Neural progenitor cell (in vitro differentiated cells): Measurements from ENCODE around the gene UAP1. TPM values are rescaled to one million over a fixed set of nuclear protein-coding genes. Genes with fewer than 3 reads are reported as not detected.
"Not testable (repeated sequence)": the region's sequence is repeated elsewhere in the genome, so short reads cannot be mapped to it uniquely, and the experiment has no call there.

ENCODE experiments used
- DNase-seq: peaks from one replicate; pipeline ENCODE4 v3.0.0-alpha.2; 2016; ENCODE audit warnings: low spot score
- H2AFZ ChIP-seq: fragments of 200-600 bp; sonication (generic); replicated peaks from 2 replicates; pipeline ENCODE4 v1.6.1; 2016; ENCODE audit warnings: antibody characterized with exemption
- H3F3A ChIP-seq: fragments of 200-600 bp; sonication (generic); 2 replicates; pipeline ENCODE4 v1.6.1; 2016; ENCODE audit warnings: antibody characterized with exemption, low read depth
- H3K27ac ChIP-seq: fragments of 200-600 bp; sonication (generic); 2 replicates; pipeline ENCODE4 v1.5.1; 2016; ENCODE audit warnings: mild to moderate bottlenecking
- H3K27me3 ChIP-seq: fragments of 200-600 bp; sonication (generic); 2 replicates; pipeline ENCODE4 v1.6.1; 2016; ENCODE audit warnings: mild to moderate bottlenecking, moderate library complexity
- H3K36me3 ChIP-seq: fragments of 200-600 bp; sonication (generic); 2 replicates; pipeline ENCODE4 v1.5.1; 2016
- H3K4me1 ChIP-seq: fragments of 200-600 bp; sonication (generic); 2 replicates; pipeline ENCODE4 v1.6.1; 2016; ENCODE audit warnings: mixed run types
- H3K4me2 ChIP-seq: fragments of 200-600 bp; sonication (generic); 2 replicates; pipeline ENCODE4 v1.6.1; 2016
- H3K4me3 ChIP-seq: fragments of 200-600 bp; sonication (generic); 2 replicates; pipeline ENCODE4 v1.5.1; 2016
- H3K79me2 ChIP-seq: fragments of 200-600 bp; sonication (generic); 2 replicates; pipeline ENCODE4 v1.6.1; 2016; ENCODE audit warnings: low read depth
- H3K9ac ChIP-seq: fragments of 200-600 bp; sonication (generic); 2 replicates; pipeline ENCODE4 v1.6.1; 2016
- H3K9me3 ChIP-seq: fragments of 200-600 bp; sonication (generic); 2 replicates; pipeline ENCODE4 v1.5.1; 2016; ENCODE audit warnings: low read depth
- H4K20me1 ChIP-seq: fragments of 200-600 bp; sonication (generic); 2 replicates; pipeline ENCODE4 v1.6.1; 2016; ENCODE audit warnings: low read depth
- H3K27ac Mint-ChIP-seq: 3 replicates; pipeline ENCODE4 v1.8.0; 2021; ENCODE audit warnings: mixed read lengths
- H3K27me3 Mint-ChIP-seq: 2 replicates; pipeline ENCODE4 v1.8.0; 2022; ENCODE audit warnings: low read depth, mild to moderate bottlenecking, inconsistent platforms, moderate library complexity, mixed read lengths; ENCODE audit not compliant: insufficient read depth
- H3K36me3 Mint-ChIP-seq: 3 replicates; pipeline ENCODE4 v1.8.0; 2021; ENCODE audit warnings: mixed read lengths
- H3K4me1 Mint-ChIP-seq: 3 replicates; pipeline ENCODE4 v1.8.0; 2021; ENCODE audit warnings: mixed read lengths
- H3K4me3 Mint-ChIP-seq: 3 replicates; pipeline ENCODE4 v1.8.0; 2021; ENCODE audit warnings: mild to moderate bottlenecking, moderate library complexity, mixed read lengths
- H3K9me3 Mint-ChIP-seq: 3 replicates; pipeline ENCODE4 v1.8.0; 2020; ENCODE audit warnings: mixed read lengths
- EZH2 ChIP-seq: fragments of 200-600 bp; sonication (generic); IDR thresholded peaks from 2 replicates; pipeline ENCODE4 v1.6.1; 2017; ENCODE audit warnings: antibody characterized with exemption, mild to moderate bottlenecking, moderate library complexity
- EZH2phosphoT487 ChIP-seq: fragments of 200-600 bp; sonication (generic); IDR thresholded peaks from 2 replicates; pipeline ENCODE4 v1.6.1; 2017; ENCODE audit warnings: antibody characterized with exemption
- total RNA-seq: library from RNA; depleted of rRNA; stranded (reverse); fragments of >200 nt; gene quantifications from 2 replicates; pipeline ENCODE4 v1.2.3, GENCODE V29; 2015; ENCODE audit warnings: low replicate concordance
- TF ChIP-seq, protein P1 (sequence below): fragments of 200-600 bp; sonication (generic); IDR thresholded peaks from 2 replicates; pipeline ENCODE4 v1.5.1; 2017; ENCODE audit warnings: antibody characterized with exemption, mild to moderate bottlenecking

The UAP1 gene
- total RNA-seq, 1 donor from 2014 or later: 57.1 TPM

DNA sequence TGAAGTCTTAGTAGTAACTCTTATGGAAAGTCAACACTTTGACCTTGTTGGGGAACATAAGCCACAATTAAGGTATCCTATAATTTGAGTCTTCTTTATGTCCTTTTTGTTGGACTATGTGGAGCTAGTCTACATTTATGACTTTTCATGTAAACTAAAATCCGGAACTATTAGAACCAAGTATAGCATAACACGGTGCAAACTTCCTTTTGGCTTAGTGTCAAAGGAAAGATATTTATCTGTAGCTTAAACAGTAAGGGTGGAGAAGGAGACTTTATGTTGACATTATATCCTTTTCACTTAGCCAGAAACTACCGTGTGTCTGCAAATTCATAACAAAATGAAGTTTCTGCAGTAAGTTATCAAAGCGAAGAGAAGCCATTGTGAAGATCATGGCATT, 7.3 kb downstream of the UAP1 start:
- H3K9me3 ChIP-seq: no peaks in the 10 kb centered on the region
- H3K4me1 ChIP-seq: no peaks in the 10 kb centered on the region
- no peak for DNase-seq
- H3K27ac ChIP-seq: no peak overlapping the region
- peaks cover 10% of the 10 kb centered on the region for H3K36me3 Mint-ChIP-seq
- peaks cover 12% of the 10 kb centered on the region for H3K79me2 ChIP-seq
- no peak overlapping the region for H3K9ac ChIP-seq
- H3K4me3 ChIP-seq: no peak overlapping the region
- H3K4me2 ChIP-seq: no peak overlapping the region
- no peak overlapping the region for H3K4me3 Mint-ChIP-seq
- H3K27me3 Mint-ChIP-seq: no peaks in the 10 kb centered on the region
- no peaks in the 10 kb centered on the region for H3K27me3 ChIP-seq
- no peak overlapping the region for H3K27ac Mint-ChIP-seq
- no peaks in the 10 kb centered on the region for H3K9me3 Mint-ChIP-seq
- H3K36me3 ChIP-seq: no peaks in the 10 kb centered on the region
- no peak for TF ChIP-seq EZH2
- TF ChIP-seq EZH2phosphoT487: no peak
- TF ChIP-seq, protein P1, sequence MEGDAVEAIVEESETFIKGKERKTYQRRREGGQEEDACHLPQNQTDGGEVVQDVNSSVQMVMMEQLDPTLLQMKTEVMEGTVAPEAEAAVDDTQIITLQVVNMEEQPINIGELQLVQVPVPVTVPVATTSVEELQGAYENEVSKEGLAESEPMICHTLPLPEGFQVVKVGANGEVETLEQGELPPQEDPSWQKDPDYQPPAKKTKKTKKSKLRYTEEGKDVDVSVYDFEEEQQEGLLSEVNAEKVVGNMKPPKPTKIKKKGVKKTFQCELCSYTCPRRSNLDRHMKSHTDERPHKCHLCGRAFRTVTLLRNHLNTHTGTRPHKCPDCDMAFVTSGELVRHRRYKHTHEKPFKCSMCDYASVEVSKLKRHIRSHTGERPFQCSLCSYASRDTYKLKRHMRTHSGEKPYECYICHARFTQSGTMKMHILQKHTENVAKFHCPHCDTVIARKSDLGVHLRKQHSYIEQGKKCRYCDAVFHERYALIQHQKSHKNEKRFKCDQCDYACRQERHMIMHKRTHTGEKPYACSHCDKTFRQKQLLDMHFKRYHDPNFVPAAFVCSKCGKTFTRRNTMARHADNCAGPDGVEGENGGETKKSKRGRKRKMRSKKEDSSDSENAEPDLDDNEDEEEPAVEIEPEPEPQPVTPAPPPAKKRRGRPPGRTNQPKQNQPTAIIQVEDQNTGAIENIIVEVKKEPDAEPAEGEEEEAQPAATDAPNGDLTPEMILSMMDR: no peak
- H3K4me1 Mint-ChIP-seq: no peaks in the 10 kb centered on the region
- no peak overlapping the region for H2AFZ ChIP-seq
- no peaks in the 10 kb centered on the region for H4K20me1 ChIP-seq
- no peaks in the 10 kb centered on the region for H3F3A ChIP-seq

DNA sequence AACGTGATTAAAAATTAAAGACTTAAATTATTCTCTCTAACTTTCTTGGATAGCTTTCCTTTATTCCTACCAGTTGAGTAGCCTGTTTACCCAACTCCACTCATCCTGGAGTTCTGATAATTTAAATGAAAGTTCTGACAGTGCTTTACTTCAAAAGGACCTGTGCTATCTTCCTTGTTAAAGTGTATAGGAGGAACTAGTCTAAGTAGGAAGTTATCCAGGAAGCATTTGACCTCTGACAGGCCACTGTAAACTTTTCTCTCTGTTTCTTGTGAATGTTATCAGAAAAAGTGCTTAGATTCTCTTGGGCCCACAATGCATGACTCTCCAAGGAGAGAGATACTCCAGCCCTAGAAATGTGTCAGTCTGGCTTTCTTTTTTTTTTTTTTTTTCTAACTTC, 9.2 kb downstream of the UAP1 start:
- H3K36me3 Mint-ChIP-seq: peaks cover 10% of the 10 kb centered on the region
- H3K27ac Mint-ChIP-seq: no peak overlapping the region
- Histone ChIP-seq H3K27me3 (no peaks in the 10 kb centered on the region), H3K4me1 (no peaks in the 10 kb centered on the region), H3F3A (no peaks in the 10 kb centered on the region), H3K27ac (no peak overlapping the region), H3K4me3 (no peak overlapping the region), H4K20me1 (no peaks in the 10 kb centered on the region), H3K9ac (no peak overlapping the region), H3K79me2 (no peaks in the 10 kb centered on the region), H3K9me3 (no peaks in the 10 kb centered on the region), H2AFZ (no peak overlapping the region), H3K36me3 (no peaks in the 10 kb centered on the region), H3K4me2 (no peak overlapping the region)
- no peak for DNase-seq
- H3K4me1 Mint-ChIP-seq: no peaks in the 10 kb centered on the region
- no peak overlapping the region for H3K4me3 Mint-ChIP-seq
- TF ChIP-seq EZH2: no peak
- TF ChIP-seq EZH2phosphoT487: no peak
- TF ChIP-seq, protein P1: no peak
- H3K27me3 Mint-ChIP-seq: no peaks in the 10 kb centered on the region
- H3K9me3 Mint-ChIP-seq: no peaks in the 10 kb centered on the region

DNA sequence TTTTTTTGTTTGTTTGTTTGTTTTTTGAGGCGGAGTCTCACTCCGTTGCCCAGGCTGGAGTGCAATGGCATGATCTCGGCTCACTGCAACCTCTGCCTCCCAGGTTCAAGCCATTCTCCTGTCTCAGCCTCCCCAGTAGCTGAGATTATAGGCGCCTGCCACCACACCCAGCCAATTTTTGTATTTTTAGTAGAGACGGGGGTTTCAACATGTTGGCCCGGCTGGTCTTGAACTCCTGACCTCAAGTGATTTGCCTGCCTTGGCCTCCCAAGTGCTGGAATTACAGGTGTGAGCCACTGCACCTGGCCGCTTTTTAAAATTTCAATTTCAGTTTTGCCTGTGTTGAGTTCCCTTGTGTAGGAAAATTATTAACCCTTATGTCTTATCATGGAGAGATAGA, 9.6 kb downstream of the UAP1 start:
- DNase-seq, H3K4me3 ChIP-seq, H3K4me3 Mint-ChIP-seq, H3K4me1 Mint-ChIP-seq, H3K9ac ChIP-seq, H3K27me3 ChIP-seq, H3K27me3 Mint-ChIP-seq, H3K4me2 ChIP-seq, H3K27ac ChIP-seq, H3K36me3 ChIP-seq, H3K9me3 Mint-ChIP-seq, H3K79me2 ChIP-seq, H4K20me1 ChIP-seq, H3K27ac Mint-ChIP-seq, H3K9me3 ChIP-seq, H3F3A ChIP-seq, H3K4me1 ChIP-seq, H2AFZ ChIP-seq: not testable (repeated sequence)
- H3K36me3 Mint-ChIP-seq: peaks cover 12% of the 10 kb centered on the region

DNA sequence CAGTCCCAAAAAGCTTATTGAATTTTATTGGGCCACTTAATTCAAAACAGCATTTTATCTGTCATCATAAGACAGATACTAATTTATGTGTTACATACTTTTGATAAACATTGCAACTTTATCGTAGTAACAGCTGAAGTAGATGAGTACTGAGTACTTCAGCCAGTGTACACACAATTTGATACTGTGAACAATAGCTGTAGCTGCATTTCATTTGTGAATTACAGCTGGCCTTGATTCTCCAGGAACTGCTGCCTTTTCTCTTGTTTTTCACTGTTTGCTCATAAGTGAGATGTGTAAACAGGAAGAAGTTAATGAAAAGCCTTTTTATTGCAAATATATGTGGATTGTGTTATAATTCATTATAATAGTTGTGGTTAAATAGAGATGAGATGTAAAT, 10.2 kb downstream of the UAP1 start:
- Histone ChIP-seq H3K4me1 (no peaks in the 10 kb centered on the region), H3K79me2 (no peaks in the 10 kb centered on the region)

More for the DNA sequence above, 10.2 kb downstream of the UAP1 start:
- H3K9me3 ChIP-seq: no peaks in the 10 kb centered on the region
- peaks cover 14% of the 10 kb centered on the region for H3K36me3 Mint-ChIP-seq
- H3F3A ChIP-seq: no peaks in the 10 kb centered on the region
- H3K4me1 Mint-ChIP-seq: no peaks in the 10 kb centered on the region
- no peak overlapping the region for H3K27ac Mint-ChIP-seq
- H3K27ac ChIP-seq: no peak overlapping the region
- H3K4me3 Mint-ChIP-seq: no peak overlapping the region
- no peaks in the 10 kb centered on the region for H3K27me3 ChIP-seq
- no peak overlapping the region for H3K4me2 ChIP-seq
- H4K20me1 ChIP-seq: no peaks in the 10 kb centered on the region
- DNase-seq: no peak
- H3K27me3 Mint-ChIP-seq: no peaks in the 10 kb centered on the region
- H3K9ac ChIP-seq: no peak overlapping the region
- no peak overlapping the region for H2AFZ ChIP-seq
- no peaks in the 10 kb centered on the region for H3K9me3 Mint-ChIP-seq
- TF ChIP-seq, protein P1: no peak
- no peak for TF ChIP-seq EZH2
- no peaks in the 10 kb centered on the region for H3K36me3 ChIP-seq
- H3K4me3 ChIP-seq: no peak overlapping the region
